Keratinocyte (primary cell): ENCODE measurements around the gene ETV3L. TPM values are rescaled to one million over a fixed set of nuclear protein-coding genes. Genes with fewer than 3 reads are reported as not detected.

Experiments used
- DNase-seq: peaks from one replicate; pipeline ENCODE4 v3.0.0-alpha.2; 2011; ENCODE audit warnings: low read depth, missing footprints, low spot score
- FAIRE-seq: peaks from 2 replicates; lab custom pipeline; 2011; peaks lifted over from hg19 to GRCh38; lab: Jason Lieb, UNC
- H2AFZ ChIP-seq: 2 replicates; pipeline ENCODE4 v1.6.0; 2012; ENCODE audit warnings: low read length, control low read depth, inconsistent platforms; ENCODE audit not compliant: control insufficient read depth
- H3K27ac ChIP-seq: 2 replicates; pipeline ENCODE4 v1.5.1; 2011; ENCODE audit warnings: low read length; ENCODE audit not compliant: control insufficient read depth, insufficient read depth
- H3K27me3 ChIP-seq: 3 replicates; pipeline ENCODE4 v1.6.0; 2011; ENCODE audit warnings: low read length; ENCODE audit not compliant: control insufficient read depth, insufficient read depth; ENCODE audit errors: extremely low read depth
- H3K36me3 ChIP-seq, 2 experiments: 2 replicates in 1 of 2; 3 replicates in 1 of 2; pipeline ENCODE4 v1.5.1; 2011; ENCODE audit warnings: low read length in 2 of 2, mild to moderate bottlenecking in 1 of 2; ENCODE audit not compliant: control insufficient read depth in 2 of 2, insufficient read depth in 2 of 2; ENCODE audit errors: extremely low read depth in 1 of 2
- H3K4me1 ChIP-seq: 3 replicates; pipeline ENCODE4 v1.5.1; 2011; ENCODE audit warnings: low read length; ENCODE audit not compliant: control insufficient read depth, insufficient read depth; ENCODE audit errors: extremely low read depth
- H3K4me2 ChIP-seq: 3 replicates; pipeline ENCODE4 v1.6.0; 2011; ENCODE audit warnings: low read depth, low read length; ENCODE audit not compliant: control insufficient read depth, insufficient read depth; ENCODE audit errors: extremely low read depth
- H3K4me3 ChIP-seq, 3 experiments: fragments of 200-600 bp in 1 of 3; sonication (generic) in 1 of 3; 2 replicates in 2 of 3; 3 replicates in 1 of 3; pipeline ENCODE4 v1.5.1; 2011 to 2016; ENCODE audit warnings: low read length in 3 of 3, mild to moderate bottlenecking in 3 of 3, control low read depth in 2 of 3, inconsistent platforms in 1 of 3, low read depth in 1 of 3, mixed read lengths in 1 of 3, mixed run types in 1 of 3, moderate library complexity in 1 of 3; ENCODE audit not compliant: control insufficient read depth in 2 of 3, insufficient read depth in 2 of 3; ENCODE audit errors: extremely low read depth in 1 of 3
- H3K79me2 ChIP-seq: 2 replicates; pipeline ENCODE4 v1.6.0; 2012; ENCODE audit warnings: low read length; ENCODE audit not compliant: control insufficient read depth, insufficient read depth
- H3K9ac ChIP-seq: 3 replicates; pipeline ENCODE4 v1.6.0; 2011; ENCODE audit warnings: low read length; ENCODE audit not compliant: control insufficient read depth, insufficient read depth; ENCODE audit errors: extremely low read depth
- H3K9me1 ChIP-seq: 3 replicates; pipeline ENCODE4 v1.6.0; 2011; ENCODE audit warnings: low read length; ENCODE audit not compliant: control insufficient read depth, insufficient read depth; ENCODE audit errors: extremely low read depth
- H3K9me3 ChIP-seq: 2 replicates; pipeline ENCODE4 v1.5.1; 2012; ENCODE audit warnings: low read depth, low read length; ENCODE audit not compliant: control insufficient read depth
- H4K20me1 ChIP-seq: 3 replicates; pipeline ENCODE4 v1.6.0; 2011; ENCODE audit warnings: low read length; ENCODE audit not compliant: control insufficient read depth, insufficient read depth; ENCODE audit errors: extremely low read depth
- EZH2 ChIP-seq: IDR thresholded peaks from one replicate; pipeline ENCODE4 v1.6.1; 2012; ENCODE audit warnings: inconsistent platforms, mild to moderate bottlenecking, low read length, moderate library complexity
- dilution Hi-C: fragments of 300-500 bp; cut with MboI; formaldehyde crosslinking; loops from one replicate; pipeline ENCODE4 v1.7.0; 2020; ENCODE audit warnings: low sequenced_read_pairs; ENCODE audit not compliant: extremely low pct_ligation_motif_present
- polyA plus RNA-seq, 5 experiments: library from polyadenylated mRNA; depleted of rRNA in 3 of 5; stranded (reverse) in 3 of 5; stranded (forward) in 1 of 5; unstranded in 1 of 5; fragments of >200 nt; gene quantifications; 1 replicate in 1 of 5; 2 replicates in 3 of 5; 3 replicates in 1 of 5; pipeline versions ENCODE4 v1.2.1 to v1.2.3, GENCODE V29; 2011 to 2012; ENCODE audit warnings: missing spikeins in 2 of 5, low read depth in 1 of 5, low replicate concordance in 1 of 5
- TF ChIP-seq, protein P1 (sequence below), 3 experiments: IDR thresholded peaks in 1 of 3; conservative IDR thresholded peaks in 1 of 3; optimal IDR thresholded peaks in 1 of 3; 2 replicates in 2 of 3; 3 replicates in 1 of 3; pipeline versions ENCODE3 to v1.5.1; 2011; ENCODE audit warnings: low read length in 3 of 3, mild to moderate bottlenecking in 3 of 3, moderate library complexity in 2 of 3, control low read depth in 1 of 3, inconsistent platforms in 1 of 3; ENCODE audit not compliant: insufficient read depth in 2 of 3; ENCODE audit errors: extremely low read depth in 1 of 3

Gene ETV3L
- polyA plus RNA-seq, 1 donor (not counting 4 experiments of a cell fraction or from before 2014, with no cell fraction given) = not detected

DNA sequence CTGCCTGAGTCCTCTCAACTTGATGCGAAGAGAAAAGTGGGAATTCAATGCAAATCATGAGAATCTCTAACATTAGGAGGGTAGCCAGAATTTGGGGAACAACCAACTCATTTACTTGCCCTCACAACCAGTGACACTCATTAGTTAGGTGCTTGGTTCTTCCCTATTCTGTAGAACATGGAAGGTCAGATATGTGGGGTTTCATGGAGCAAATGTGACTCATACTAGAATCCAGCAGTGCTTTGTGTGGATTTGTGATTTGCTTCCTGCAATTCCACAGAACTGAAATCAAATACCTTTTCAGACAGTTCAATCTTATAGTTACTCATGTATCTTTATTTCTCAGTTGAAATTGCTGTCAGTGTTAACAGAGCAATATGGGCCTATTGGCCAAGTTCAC, 45.5 kb upstream of the ETV3L start:
- H3K4me3 ChIP-seq = peak overlapping the region in 1 of 3 experiments; percentile 27
- H3K36me3 ChIP-seq = no peaks in the 10 kb centered on the region
- no peaks in the 10 kb centered on the region for H3K27me3 ChIP-seq
- no peak for FAIRE-seq
- no peaks in the 10 kb centered on the region for H3K79me2 ChIP-seq
- TF ChIP-seq EZH2 = no peak
- no peaks in the 10 kb centered on the region for H4K20me1 ChIP-seq
- dilution Hi-C loops = no loop called here
- H3K4me2 ChIP-seq = peak overlapping the region; percentile 53
- peak overlapping the region; percentile 31 for H2AFZ ChIP-seq
- peak overlapping the region; percentile 26 for H3K27ac ChIP-seq
- DNase-seq = no peak
- no peaks in the 10 kb centered on the region for H3K9me1 ChIP-seq
- no peaks in the 10 kb centered on the region for H3K9me3 ChIP-seq
- peaks cover 37% of the 10 kb centered on the region for H3K4me1 ChIP-seq
- H3K9ac ChIP-seq = peak overlapping the region; percentile 1

DNA sequence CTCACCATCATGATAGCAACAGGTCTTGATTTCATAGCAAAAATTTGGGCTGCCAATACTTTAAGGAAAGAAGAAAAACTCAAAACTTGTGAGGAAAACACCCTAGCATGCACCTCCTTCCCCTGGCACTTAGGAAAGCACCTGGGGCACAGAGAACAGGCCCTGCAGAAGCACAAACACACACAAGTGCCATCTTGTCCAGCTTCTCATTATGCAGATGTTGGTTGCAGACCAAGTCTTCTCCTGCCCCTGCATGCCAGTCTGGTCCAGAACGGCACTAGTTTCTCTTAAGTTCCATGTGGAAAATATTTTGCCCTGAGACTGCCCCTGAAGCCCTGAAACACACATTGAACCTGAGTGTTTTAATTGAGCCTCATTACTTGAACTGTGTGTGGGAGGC, 44.9 kb upstream of the ETV3L start:
- Histone ChIP-seq H4K20me1 (no peaks in the 10 kb centered on the region), H3K36me3 (no peaks in the 10 kb centered on the region), H3K27me3 (no peaks in the 10 kb centered on the region), H3K4me1 (peaks cover 37% of the 10 kb centered on the region), H3K4me3 (peak overlapping the region in 1 of 3 experiments; percentile 27), H3K9me1 (no peaks in the 10 kb centered on the region), H3K9me3 (no peaks in the 10 kb centered on the region), H3K4me2 (peak overlapping the region; percentile 53), H2AFZ (peak overlapping the region; percentile 31), H3K9ac (peak overlapping the region; percentile 1), H3K79me2 (no peaks in the 10 kb centered on the region), H3K27ac (peak overlapping the region; percentile 26)
- dilution Hi-C loops = no loop called here
- DNase-seq (no peak), FAIRE-seq (peak; percentile 90)
- TF ChIP-seq, protein P1, sequence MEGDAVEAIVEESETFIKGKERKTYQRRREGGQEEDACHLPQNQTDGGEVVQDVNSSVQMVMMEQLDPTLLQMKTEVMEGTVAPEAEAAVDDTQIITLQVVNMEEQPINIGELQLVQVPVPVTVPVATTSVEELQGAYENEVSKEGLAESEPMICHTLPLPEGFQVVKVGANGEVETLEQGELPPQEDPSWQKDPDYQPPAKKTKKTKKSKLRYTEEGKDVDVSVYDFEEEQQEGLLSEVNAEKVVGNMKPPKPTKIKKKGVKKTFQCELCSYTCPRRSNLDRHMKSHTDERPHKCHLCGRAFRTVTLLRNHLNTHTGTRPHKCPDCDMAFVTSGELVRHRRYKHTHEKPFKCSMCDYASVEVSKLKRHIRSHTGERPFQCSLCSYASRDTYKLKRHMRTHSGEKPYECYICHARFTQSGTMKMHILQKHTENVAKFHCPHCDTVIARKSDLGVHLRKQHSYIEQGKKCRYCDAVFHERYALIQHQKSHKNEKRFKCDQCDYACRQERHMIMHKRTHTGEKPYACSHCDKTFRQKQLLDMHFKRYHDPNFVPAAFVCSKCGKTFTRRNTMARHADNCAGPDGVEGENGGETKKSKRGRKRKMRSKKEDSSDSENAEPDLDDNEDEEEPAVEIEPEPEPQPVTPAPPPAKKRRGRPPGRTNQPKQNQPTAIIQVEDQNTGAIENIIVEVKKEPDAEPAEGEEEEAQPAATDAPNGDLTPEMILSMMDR (optimal IDR thresholded peaks at IDR 0.05 in 1 of 3, IDR thresholded peaks at IDR 0.05 in 1 of 3, conservative IDR thresholded peaks at IDR 0.05 in 1 of 3; ENCODE audit: extremely low read depth in 1 of 3, insufficient read depth in 2 of 3, low read length in 3 of 3) = no peak
- no peak for TF ChIP-seq EZH2
